GM23248 (cell line): Measurements from ENCODE around the gene CENPX.

Experiments used
- EZH2 ChIP-seq: fragments of 200-600 bp; sonication (generic); IDR thresholded peaks from 2 replicates; pipeline ENCODE4 v1.6.1; 2018; ENCODE audit warnings: antibody characterized with exemption, mild to moderate bottlenecking; ENCODE audit not compliant: insufficient read depth, poor library complexity, severe bottlenecking
- EZH2phosphoT487 ChIP-seq: fragments of 200-600 bp; sonication (generic); IDR thresholded peaks from 2 replicates; pipeline ENCODE4 v1.6.1; 2018; ENCODE audit warnings: antibody characterized with exemption, moderate library complexity, mild to moderate bottlenecking, low read depth; ENCODE audit not compliant: insufficient read depth

- no peak for TF ChIP-seq EZH2
- TF ChIP-seq EZH2phosphoT487, result no peak
These were observed 40.3 kb upstream of the CENPX start for GRCh38 chr17:82062984-82063368.
